ENCODE data around the gene CNTN4.

Gene CNTN4

GRCh38 chr3:2362122-2362521, 263.5 kb downstream of the CNTN4 start:
- no peak for TF ChIP-seq ZNF274 (IDR thresholded peaks at IDR 0.05; ENCODE audit: low read depth, low read length)
- H3K4me3 ChIP-seq (ENCODE audit: low read length), result no peak overlapping the region

GRCh38 chr3:2363854-2364253, 265.2 kb downstream of the CNTN4 start:
- no peak for TF ChIP-seq ZNF274 (IDR thresholded peaks at IDR 0.05; ENCODE audit: low read depth, low read length)
- H3K4me3 ChIP-seq (ENCODE audit: low read length), result no peak overlapping the region

- TF ChIP-seq ZNF274 (IDR thresholded peaks at IDR 0.05; ENCODE audit: low read depth, low read length), result no peak
- no peak overlapping the region for H3K4me3 ChIP-seq (ENCODE audit: low read length)
Measured at GRCh38 chr3:2370317-2370716, 271.7 kb downstream of the CNTN4 start.

- TF ChIP-seq ZNF274 (IDR thresholded peaks at IDR 0.05; ENCODE audit: low read depth, low read length), result no peak
Measured at GRCh38 chr3:2372306-2372705, 273.6 kb downstream of the CNTN4 start.

GRCh38 chr3:2375376-2375775, 276.7 kb downstream of the CNTN4 start:
- H3K4me3 ChIP-seq (ENCODE audit: low read length), result no peak overlapping the region
- TF ChIP-seq ZNF274 (IDR thresholded peaks at IDR 0.05; ENCODE audit: low read depth, low read length), result no peak

More at GRCh38 chr3:2372306-2372705, 273.6 kb downstream of the CNTN4 start:
- no peak overlapping the region for H3K4me3 ChIP-seq (ENCODE audit: low read length)

GRCh38 chr3:2377281-2377680, 278.6 kb downstream of the CNTN4 start:
- TF ChIP-seq ZNF274 (IDR thresholded peaks at IDR 0.05; ENCODE audit: low read depth, low read length), result no peak
- H3K4me3 ChIP-seq (ENCODE audit: low read length), result no peak overlapping the region

GRCh38 chr3:2390926-2391532, 292.4 kb downstream of the CNTN4 start:
- H3K4me3 ChIP-seq (ENCODE audit: low read length), result no peak overlapping the region
- no peak for TF ChIP-seq ZNF274 (IDR thresholded peaks at IDR 0.05; ENCODE audit: low read depth, low read length)

- no peak for TF ChIP-seq ZNF274 (IDR thresholded peaks at IDR 0.05; ENCODE audit: low read depth, low read length)
- H3K4me3 ChIP-seq (ENCODE audit: low read length), result no peak overlapping the region
Measured at GRCh38 chr3:2391896-2392295, 293.2 kb downstream of the CNTN4 start.

- TF ChIP-seq ZNF274 (IDR thresholded peaks at IDR 0.05; ENCODE audit: low read depth, low read length), result no peak
- H3K4me3 ChIP-seq (ENCODE audit: low read length), result no peak overlapping the region
Measured at GRCh38 chr3:2392981-2393380, 294.3 kb downstream of the CNTN4 start.

GRCh38 chr3:2415083-2415482, 316.4 kb downstream of the CNTN4 start:
- H3K4me3 ChIP-seq (ENCODE audit: low read length), result no peak overlapping the region
- no peak for TF ChIP-seq ZNF274 (IDR thresholded peaks at IDR 0.05; ENCODE audit: low read depth, low read length)

- no peak overlapping the region for H3K4me3 ChIP-seq (ENCODE audit: low read length)
- no peak for TF ChIP-seq ZNF274 (IDR thresholded peaks at IDR 0.05; ENCODE audit: low read depth, low read length)
Measured at GRCh38 chr3:2420919-2421318, 322.3 kb downstream of the CNTN4 start.

- TF ChIP-seq ZNF274 (IDR thresholded peaks at IDR 0.05; ENCODE audit: low read depth, low read length), result no peak
Measured at GRCh38 chr3:2423143-2423542, 324.5 kb downstream of the CNTN4 start.

GRCh38 chr3:2441558-2441957, 342.9 kb downstream of the CNTN4 start:
- TF ChIP-seq ZNF274 (IDR thresholded peaks at IDR 0.05; ENCODE audit: low read depth, low read length), result no peak
- H3K4me3 ChIP-seq (ENCODE audit: low read length), result no peak overlapping the region

More at GRCh38 chr3:2423143-2423542, 324.5 kb downstream of the CNTN4 start:
- no peak overlapping the region for H3K4me3 ChIP-seq (ENCODE audit: low read length)

GRCh38 chr3:2446146-2446545, 347.5 kb downstream of the CNTN4 start:
- TF ChIP-seq ZNF274 (IDR thresholded peaks at IDR 0.05; ENCODE audit: low read depth, low read length), result no peak

GRCh38 chr3:2452249-2452648, 353.6 kb downstream of the CNTN4 start:
- no peak for TF ChIP-seq ZNF274 (IDR thresholded peaks at IDR 0.05; ENCODE audit: low read depth, low read length)
- H3K4me3 ChIP-seq (ENCODE audit: low read length), result no peak overlapping the region

More at GRCh38 chr3:2446146-2446545, 347.5 kb downstream of the CNTN4 start:
- H3K4me3 ChIP-seq (ENCODE audit: low read length), result no peak overlapping the region

- no peak overlapping the region for H3K4me3 ChIP-seq (ENCODE audit: low read length)
- no peak for TF ChIP-seq ZNF274 (IDR thresholded peaks at IDR 0.05; ENCODE audit: low read depth, low read length)
Measured at GRCh38 chr3:2454865-2455264, 356.2 kb downstream of the CNTN4 start.

Data from GM08714 (cell line).